Stimulated activated CD8-positive, alpha-beta memory T cell treated with anti-CD3 and anti-CD28 coated beads, Interleukin-15, amount 100 ng/mL, for 4 hours (primary cell): ENCODE data around the gene SASH1.

Source experiments
- DNase-seq, 2 donors: peaks; one replicate each; pipeline ENCODE4 v3.0.0-alpha.2; 2020; ENCODE audit warnings: low read depth in 2 of 2

The SASH1 gene

DNA sequence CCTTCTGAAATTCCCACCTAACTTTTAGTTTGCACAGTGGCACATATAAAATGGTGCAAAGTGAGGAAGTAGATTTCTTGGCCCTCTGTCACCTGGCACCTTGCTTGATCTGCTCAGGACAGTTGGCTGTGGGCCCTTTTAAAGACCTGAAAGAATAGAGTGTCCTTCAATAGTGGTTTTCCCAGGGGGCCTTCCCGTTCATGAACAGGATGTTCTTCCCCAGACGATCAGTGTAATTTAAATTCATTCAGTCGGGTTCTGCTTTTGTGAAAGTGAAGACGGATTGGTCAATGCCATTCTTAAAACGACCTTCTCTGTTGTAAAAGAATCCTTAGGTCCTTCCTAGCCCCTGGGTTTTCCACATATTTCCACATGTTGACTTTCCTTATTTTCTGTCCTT is 178.5 kb downstream of the SASH1 start:
- no peak for DNase-seq

- no peak for DNase-seq
Observed at GRCh38 chr6:148521586-148521985, 178.9 kb downstream of the SASH1 start.

GRCh38 chr6:148523048-148523447 is 180.4 kb downstream of the SASH1 start:
- DNase-seq = no peak

GRCh38 chr6:148523551-148523950 is 180.9 kb downstream of the SASH1 start:
- DNase-seq = no peak

GRCh38 chr6:148524471-148524882 is 181.8 kb downstream of the SASH1 start:
- DNase-seq = no peak

DNA sequence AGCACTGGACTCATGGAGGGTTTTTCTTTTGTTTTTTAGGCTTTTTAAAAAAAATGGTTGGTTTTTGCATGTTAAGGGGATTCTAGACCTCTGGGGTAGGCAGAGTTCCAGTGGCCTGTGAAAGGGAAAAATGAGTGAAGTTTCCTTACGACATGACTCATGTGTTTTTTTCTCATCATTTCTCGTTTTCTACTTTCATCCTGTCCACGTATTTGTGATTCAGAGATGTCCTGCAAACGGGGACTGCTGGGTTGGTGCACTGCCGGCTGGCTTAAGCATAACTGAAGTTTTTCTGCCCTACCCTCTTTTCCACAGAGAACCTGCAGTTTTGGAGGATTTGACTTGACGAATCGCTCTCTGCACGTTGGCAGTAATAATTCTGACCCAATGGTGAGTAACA is 182.3 kb downstream of the SASH1 start:
- no peak for DNase-seq

DNA sequence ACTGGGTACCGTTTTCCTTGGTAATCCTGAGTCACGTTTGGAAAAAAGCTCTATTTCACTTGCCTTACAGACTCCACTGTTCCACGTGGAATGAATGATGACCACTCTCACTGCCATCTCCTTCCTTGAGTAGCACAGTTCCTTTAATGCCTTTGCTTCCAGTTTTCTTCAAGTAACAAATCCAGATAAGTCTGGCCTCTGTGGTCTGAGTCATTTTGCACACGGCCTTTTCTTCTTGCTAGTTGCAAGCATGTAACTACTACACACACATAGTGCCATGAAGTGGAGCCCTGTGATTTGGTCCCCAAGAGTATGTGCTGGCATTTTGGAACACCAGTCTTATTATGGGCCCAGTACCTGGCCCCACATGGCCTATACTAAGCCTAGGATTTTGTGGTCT is 182.8 kb downstream of the SASH1 start:
- no peak for DNase-seq

- no peak for DNase-seq
Observed at GRCh38 chr6:148526145-148526544, 183.5 kb downstream of the SASH1 start.

DNA sequence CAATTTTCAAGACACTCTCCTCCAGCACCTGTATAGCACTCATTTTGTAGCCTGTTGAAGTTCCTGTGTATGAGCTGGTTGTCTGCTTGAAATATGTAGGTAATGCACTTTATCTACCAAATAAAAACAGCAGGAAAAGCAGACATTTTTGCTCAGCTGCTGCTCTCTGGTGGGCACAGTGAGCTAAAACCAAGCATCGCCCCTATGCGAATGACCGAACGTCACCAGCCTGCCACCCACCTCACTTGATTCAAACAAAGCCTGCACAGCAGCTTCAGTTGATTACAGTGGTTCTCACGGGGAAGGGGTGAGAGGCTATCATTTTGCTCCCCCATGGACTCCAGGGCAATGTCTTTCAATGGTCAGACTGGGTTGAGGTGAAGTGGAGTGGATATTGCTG is 185.7 kb downstream of the SASH1 start:
- DNase-seq = no peak

GRCh38 chr6:148529010-148529409 is 186.4 kb downstream of the SASH1 start:
- no peak for DNase-seq

GRCh38 chr6:148530394-148530953 is 187.8 kb downstream of the SASH1 start:
- DNase-seq = no peak

GRCh38 chr6:148530976-148531375 is 188.3 kb downstream of the SASH1 start:
- no peak for DNase-seq

DNA sequence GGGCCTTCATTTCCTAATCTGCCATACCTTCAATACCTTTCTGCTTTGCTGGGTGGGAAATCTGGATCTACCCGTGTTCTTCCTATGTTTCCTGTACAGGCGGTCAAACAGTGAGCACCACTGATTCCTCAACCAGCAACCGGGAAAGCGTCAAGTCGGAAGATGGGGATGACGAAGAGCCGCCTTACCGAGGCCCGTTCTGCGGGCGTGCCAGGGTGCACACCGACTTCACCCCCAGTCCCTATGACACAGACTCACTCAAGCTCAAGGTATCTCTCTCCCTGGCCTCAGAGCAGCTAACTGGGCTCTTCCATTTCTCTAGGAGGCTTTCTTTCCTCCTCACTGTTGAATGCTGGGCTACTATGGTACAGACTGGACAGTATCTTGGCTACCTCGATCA is 190.1 kb downstream of the SASH1 start:
- no peak for DNase-seq

- DNase-seq = no peak
Observed at GRCh38 chr6:148533309-148534107, 190.9 kb downstream of the SASH1 start.

- DNase-seq = no peak
Observed at GRCh38 chr6:148534871-148535270, 192.2 kb downstream of the SASH1 start.

DNA sequence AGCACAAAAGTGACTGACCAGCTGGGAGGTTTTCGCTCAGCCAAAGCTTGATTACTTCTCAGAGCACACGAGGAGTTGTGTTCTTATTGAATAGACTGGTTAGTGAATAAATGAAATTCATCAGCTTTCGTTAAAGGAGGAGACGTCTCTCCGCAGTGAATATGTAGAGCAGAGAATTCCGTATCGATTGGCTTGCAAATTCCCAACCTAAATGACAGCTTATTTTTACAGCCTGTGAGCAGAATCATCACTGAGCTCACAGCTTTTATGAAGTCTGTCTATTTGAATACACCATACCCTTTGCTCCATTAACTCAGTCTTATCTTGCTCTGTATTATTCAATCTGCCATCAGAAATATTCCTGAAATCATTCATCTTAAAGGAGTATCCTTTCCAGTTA is 192.7 kb downstream of the SASH1 start:
- DNase-seq = no peak

DNA sequence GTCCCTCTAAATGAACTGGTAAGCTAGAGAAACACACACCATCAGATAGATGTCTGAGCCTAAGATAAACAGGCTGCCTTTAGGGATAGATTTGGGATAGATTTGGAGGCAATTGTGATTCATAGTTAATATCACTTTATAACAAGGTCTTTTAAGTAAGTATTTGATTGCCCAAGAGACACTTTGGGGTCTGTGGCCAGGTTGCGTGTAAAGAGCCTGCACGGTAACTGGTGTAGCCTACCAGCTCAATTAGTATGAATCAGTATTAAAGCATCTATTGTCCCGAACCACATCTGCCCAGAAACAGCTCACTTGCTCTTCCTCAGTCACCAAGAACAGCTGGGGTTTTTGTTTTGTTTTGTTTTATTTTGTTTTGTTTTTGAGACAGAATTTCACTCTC is 193.3 kb downstream of the SASH1 start:
- no peak for DNase-seq

DNA sequence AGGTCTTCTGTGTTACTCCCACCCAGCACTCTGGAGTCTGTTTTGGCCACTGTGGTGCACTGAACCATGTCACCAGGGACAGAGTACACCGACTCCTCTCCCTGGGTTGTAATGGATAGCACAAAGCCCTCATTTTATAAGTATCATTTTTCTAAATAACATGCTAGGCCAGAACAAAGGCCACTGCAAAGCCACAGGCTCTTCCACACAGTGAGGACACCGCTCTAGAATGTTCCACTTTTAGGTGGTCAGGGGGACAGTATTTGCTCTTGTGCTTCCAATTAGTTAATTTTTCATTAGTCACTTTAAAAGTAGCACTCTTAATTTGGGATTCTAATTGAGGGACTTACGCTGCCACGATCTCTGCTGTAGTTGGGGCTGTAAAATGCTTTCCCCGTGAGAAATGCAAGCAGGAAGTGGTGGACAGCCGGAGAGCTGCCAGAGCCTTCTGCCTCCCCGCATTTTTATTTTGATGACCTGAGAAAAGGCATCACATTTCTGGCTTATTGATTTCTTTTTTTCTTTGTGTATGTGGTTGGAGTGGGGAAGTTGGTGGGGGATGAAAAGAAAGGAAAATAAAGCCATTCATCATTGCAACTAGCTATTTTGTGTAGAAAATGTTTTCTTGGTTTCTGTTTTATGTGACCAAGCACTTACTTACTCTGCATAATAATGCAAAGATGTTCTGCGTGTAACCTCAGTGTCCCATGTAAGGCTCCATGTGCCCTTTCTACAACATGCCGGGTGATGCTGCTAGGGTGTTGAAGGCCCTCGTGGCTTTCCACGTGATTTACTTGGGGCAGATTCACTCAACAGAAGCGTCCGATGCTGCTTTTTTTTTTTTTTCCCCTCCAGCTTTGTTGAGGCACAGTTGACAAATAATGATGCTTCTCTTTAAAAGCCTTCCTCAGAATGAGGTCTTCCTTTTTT is 195.9 kb downstream of the SASH1 start:
- DNase-seq = no peak

GRCh38 chr6:148543540-148543939 is 200.9 kb downstream of the SASH1 start:
- no peak for DNase-seq

- no peak for DNase-seq
Observed at GRCh38 chr6:148544421-148544820, 201.8 kb downstream of the SASH1 start.

DNA sequence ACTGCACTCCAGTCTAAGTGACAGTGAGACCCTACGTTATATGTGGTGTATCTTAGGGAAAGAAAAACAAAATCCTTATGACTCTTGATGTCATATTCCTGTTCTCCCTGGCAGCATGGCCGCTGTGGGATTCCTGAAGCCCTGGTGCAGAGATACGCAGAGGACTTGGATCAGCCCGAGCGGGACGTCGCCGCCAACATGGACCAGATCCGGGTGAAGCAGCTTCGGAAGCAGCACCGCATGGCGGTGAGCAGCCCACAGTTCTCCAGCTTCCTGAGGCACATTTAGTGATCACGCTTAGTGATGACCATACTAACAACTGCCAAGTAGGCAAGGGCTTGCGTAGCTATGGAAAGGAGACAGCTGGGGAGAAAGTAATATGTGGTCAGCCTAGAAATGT is 203.3 kb downstream of the SASH1 start:
- no peak for DNase-seq

GRCh38 chr6:148547110-148547509 is 204.5 kb downstream of the SASH1 start:
- DNase-seq = no peak
